Neuronal stem cell (in vitro differentiated cells): ENCODE measurements around the gene CACNB3.

Experiments used
- DNase-seq: peaks from one replicate; pipeline ENCODE4 v3.0.0-alpha.2; 2013; ENCODE audit warnings: low spot score
- H2AFZ ChIP-seq: one replicate; pipeline ENCODE4 v1.6.1; 2013; ENCODE audit warnings: mild to moderate bottlenecking, low read length, inconsistent platforms
- H2AK5ac ChIP-seq: 2 replicates; pipeline ENCODE4 v1.6.1; 2013; ENCODE audit warnings: low read depth, mild to moderate bottlenecking, inconsistent platforms, low read length, moderate library complexity, mixed read lengths
- H2BK120ac ChIP-seq: 2 replicates; pipeline ENCODE4 v1.6.1; 2013; ENCODE audit warnings: low read depth, mild to moderate bottlenecking, inconsistent platforms, low read length, moderate library complexity, mixed read lengths
- H2BK12ac ChIP-seq: one replicate; pipeline ENCODE4 v1.6.1; 2013; ENCODE audit warnings: low read length, inconsistent platforms
- H2BK15ac ChIP-seq: 2 replicates; pipeline ENCODE4 v1.6.1; 2013; ENCODE audit warnings: mild to moderate bottlenecking, low read length, inconsistent platforms, mixed read lengths
- H2BK5ac ChIP-seq: one replicate; pipeline ENCODE4 v1.6.1; 2013; ENCODE audit warnings: inconsistent platforms, mild to moderate bottlenecking, low read length, moderate library complexity
- H3K14ac ChIP-seq: one replicate; pipeline ENCODE4 v1.6.1; 2013; ENCODE audit warnings: low read length, inconsistent platforms
- H3K18ac ChIP-seq: 2 replicates; pipeline ENCODE4 v1.6.1; 2013; ENCODE audit warnings: low read length, inconsistent platforms
- H3K23ac ChIP-seq: 2 replicates; pipeline ENCODE4 v1.6.1; 2013; ENCODE audit warnings: low read depth, mild to moderate bottlenecking, mixed read lengths, low read length, inconsistent platforms; ENCODE audit not compliant: poor library complexity
- H3K27ac ChIP-seq: replicated peaks from 3 replicates; pipeline ENCODE4 v1.5.1; 2013; ENCODE audit warnings: low read length, inconsistent platforms
- H3K27me3 ChIP-seq, 3 experiments: 2 replicates each; pipeline ENCODE4 v1.6.1; 2013; ENCODE audit warnings: low read length in 3 of 3, mild to moderate bottlenecking in 2 of 3, inconsistent platforms in 1 of 3, low read depth in 1 of 3, mixed read lengths in 1 of 3, moderate library complexity in 1 of 3; ENCODE audit not compliant: control insufficient read depth in 3 of 3, insufficient read depth in 3 of 3
- H3K36me3 ChIP-seq, 2 donors: replicated peaks in 1 of 2; 2 replicates each; pipeline ENCODE4 v1.6.1; 2013; ENCODE audit warnings: low read length in 2 of 2; ENCODE audit not compliant: control insufficient read depth in 2 of 2, insufficient read depth in 2 of 2
- H3K4ac ChIP-seq: 2 replicates; pipeline ENCODE4 v1.6.1; 2013; ENCODE audit warnings: inconsistent platforms, mild to moderate bottlenecking, low read length, moderate library complexity
- H3K4me1 ChIP-seq, 2 donors: 1 replicate in 1 of 2; 2 replicates in 1 of 2; pipeline ENCODE4 v1.6.1; 2013; ENCODE audit warnings: low read length in 2 of 2, low read depth in 1 of 2; ENCODE audit not compliant: control insufficient read depth in 2 of 2, insufficient read depth in 1 of 2
- H3K4me2 ChIP-seq: one replicate; pipeline ENCODE4 v1.6.1; 2013; ENCODE audit warnings: mild to moderate bottlenecking, low read length, inconsistent platforms; ENCODE audit not compliant: insufficient read depth, poor library complexity, severe bottlenecking
- H3K4me3 ChIP-seq, 2 donors: 2 replicates each; pipeline ENCODE4 v1.5.1; 2013; ENCODE audit warnings: low read length in 2 of 2, mild to moderate bottlenecking in 2 of 2, inconsistent platforms in 1 of 2, moderate library complexity in 1 of 2
- H3K79me1 ChIP-seq: one replicate; pipeline ENCODE4 v1.6.1; 2013; ENCODE audit warnings: low read depth, mild to moderate bottlenecking, inconsistent platforms, low read length, moderate library complexity
- H3K9ac ChIP-seq: one replicate; pipeline ENCODE4 v1.6.1; 2013; ENCODE audit warnings: mild to moderate bottlenecking, low read depth, low read length, inconsistent platforms; ENCODE audit not compliant: poor library complexity
- H3K9me3 ChIP-seq, 2 donors: replicated peaks in 1 of 2; 2 replicates each; pipeline versions ENCODE3 to v1.6.1; 2013; ENCODE audit warnings: low read length in 2 of 2, mild to moderate bottlenecking in 2 of 2, inconsistent platforms in 1 of 2, low read depth in 1 of 2, mixed read lengths in 1 of 2, moderate library complexity in 1 of 2; ENCODE audit not compliant: control insufficient read depth in 2 of 2, insufficient read depth in 1 of 2
- H4K8ac ChIP-seq: one replicate; pipeline ENCODE4 v1.6.1; 2013; ENCODE audit warnings: low read depth, mild to moderate bottlenecking, inconsistent platforms, low read length, moderate library complexity
- H4K91ac ChIP-seq: one replicate; pipeline ENCODE4 v1.6.1; 2013; ENCODE audit warnings: low read length, low read depth, mild to moderate bottlenecking, inconsistent platforms; ENCODE audit not compliant: poor library complexity
- WGBS, 2 donors: extraction: QIAGEN DNeasy Blood & Tissue Kit; methylation state at CpG; one replicate each; pipeline ENCODE4 v1.1.7; 2013; ENCODE audit warnings: missing lambda C conversion rate in 2 of 2, mixed read lengths in 1 of 2; ENCODE audit not compliant: insufficient read length in 2 of 2, insufficient replicate concordance in 1 of 2; ENCODE audit errors: extremely low coverage in 2 of 2; 5-methylcytosine and 5-hydroxymethylcytosine counted together

The CACNB3 gene

GRCh38 chr12:48812389-48812788, 5.9 kb upstream of the CACNB3 start:
- no peak overlapping the region for H4K91ac ChIP-seq
- no peak overlapping the region for H3K9ac ChIP-seq
- no CpG with 5 or more reads among the region's 2 CpGs for WGBS, 2 donors
- H3K4me3 ChIP-seq = no peak overlapping the region
- no peak overlapping the region for H3K27ac ChIP-seq
- H3K4ac ChIP-seq = no peak overlapping the region
- H3K36me3 ChIP-seq = no peaks in the 10 kb centered on the region
- H2BK12ac ChIP-seq = no peak overlapping the region
- H3K27me3 ChIP-seq = peaks cover 0 to 9% (median 0%) of the 10 kb centered on the region in 3 experiments
- no peak overlapping the region for H3K23ac ChIP-seq
- no peaks in the 10 kb centered on the region for H3K9me3 ChIP-seq
- DNase-seq = no peak
- H2AK5ac ChIP-seq = peak overlapping the region; percentile 77
- no peak overlapping the region for H2AFZ ChIP-seq
- no peak overlapping the region for H3K14ac ChIP-seq
- H2BK5ac ChIP-seq = no peak overlapping the region
- no peak overlapping the region for H3K4me2 ChIP-seq
- no peak overlapping the region for H2BK15ac ChIP-seq
- no peak overlapping the region for H4K8ac ChIP-seq
- H2BK120ac ChIP-seq = no peak overlapping the region
- no peaks in the 10 kb centered on the region for H3K79me1 ChIP-seq
- peaks cover 24 to 29% of the 10 kb centered on the region in 2 donors for H3K4me1 ChIP-seq
- H3K18ac ChIP-seq = no peak overlapping the region

GRCh38 chr12:48813465-48814261, 4.6 kb upstream of the CACNB3 start:
- Histone ChIP-seq H3K27ac (no peak overlapping the region), H3K4ac (no peak overlapping the region), H3K9ac (peak overlapping the region; percentile 86), H3K23ac (no peak overlapping the region), H2BK5ac (peak overlapping the region; percentile 1), H3K4me2 (peak overlapping the region; percentile 98), H3K36me3 (no peaks in the 10 kb centered on the region), H3K9me3 (no peaks in the 10 kb centered on the region), H2AK5ac (no peak overlapping the region), H2BK120ac (peak overlapping the region; percentile 22), H2BK12ac (no peak overlapping the region), H2AFZ (peak overlapping the region; percentile 97), H3K79me1 (peaks cover 2% of the 10 kb centered on the region), H3K4me1 (peaks cover 29 to 34% of the 10 kb centered on the region in 2 donors), H3K18ac (peak overlapping the region; percentile 96), H3K27me3 (peaks cover 0 to 12% (median 0%) of the 10 kb centered on the region in 3 experiments), H2BK15ac (peak overlapping the region; percentile 54), H3K4me3 (peak overlapping the region in 1 of 2 donors; percentile 84), H4K8ac (no peak overlapping the region), H3K14ac (no peak overlapping the region), H4K91ac (no peak overlapping the region)
- 100% methylated on average over 1 of the region's 18 CpGs; no CpG with 5 or more reads in 1 of the 2 donors for WGBS, 2 donors
- no peak for DNase-seq

- H3K27ac ChIP-seq = peak overlapping the region; percentile 64
Measured at GRCh38 chr12:48814262-48815125, 3.8 kb upstream of the CACNB3 start.

More at GRCh38 chr12:48814262-48815125, 3.8 kb upstream of the CACNB3 start:
- Histone ChIP-seq H2BK12ac (no peak overlapping the region), H3K79me1 (peaks cover 2% of the 10 kb centered on the region), H3K27me3 (peaks cover 0 to 12% (median 0%) of the 10 kb centered on the region in 3 experiments), H3K9me3 (no peaks in the 10 kb centered on the region), H3K9ac (peak overlapping the region; percentile 93), H2BK5ac (peak overlapping the region; percentile 95), H3K23ac (peak overlapping the region; percentile 74), H4K8ac (no peak overlapping the region), H4K91ac (no peak overlapping the region), H2BK15ac (peak overlapping the region; percentile 82), H3K4ac (peak overlapping the region; percentile 47), H2AFZ (peak overlapping the region; percentile 97), H3K18ac (peak overlapping the region; percentile 98), H3K14ac (peak overlapping the region; percentile 76), H2AK5ac (peak overlapping the region; percentile 47), H3K36me3 (no peaks in the 10 kb centered on the region), H2BK120ac (peak overlapping the region; percentile 22), H3K4me3 (peak overlapping the region; percentile 61 to 84), H3K4me1 (peaks cover 34 to 37% of the 10 kb centered on the region in 2 donors), H3K4me2 (peak overlapping the region; percentile 98)
- DNase-seq = peak; percentile 79
- no CpG with 5 or more reads among the region's 70 CpGs for WGBS, 2 donors
